Gastrocnemius medialis (tissue), 4 donors: ENCODE results near the gene PRR23E. TPM values are rescaled to one million over a fixed set of nuclear protein-coding genes. Genes with fewer than 3 reads are reported as not detected.

Experiments
- ATAC-seq, 2 donors: fragments of 150-250 bp; one replicate each; pipeline ENCODE4 v1.9.1; 2016
- DNase-seq, 2 donors: peaks; one replicate each; pipeline ENCODE4 v3.0.0-alpha.2; 2019
- H3K27ac ChIP-seq, 4 donors: fragments of 200-600 bp; sonication (generic); 1 replicate in 1 of 4; 2 replicates in 3 of 4; pipeline ENCODE4 v1.5.1; 2016 to 2018; ENCODE audit warnings: mild to moderate bottlenecking in 2 of 4, moderate library complexity in 1 of 4
- H3K27me3 ChIP-seq, 3 donors: fragments of 200-600 bp; sonication (generic) in 2 of 3; 1 replicate in 1 of 3; 2 replicates in 2 of 3; pipeline versions ENCODE4 v1.5.1 to v1.6.0; 2016 to 2019; ENCODE audit warnings: mild to moderate bottlenecking in 1 of 3, moderate library complexity in 1 of 3
- H3K36me3 ChIP-seq, 2 donors: fragments of 200-600 bp; sonication (generic) in 1 of 2; one replicate each; pipeline ENCODE4 v1.5.1; 2017 to 2018
- H3K4me1 ChIP-seq, 2 donors: fragments of 200-600 bp; sonication (generic) in 1 of 2; one replicate each; pipeline ENCODE4 v1.5.1; 2016 to 2017; ENCODE audit warnings: mild to moderate bottlenecking in 2 of 2
- H3K4me3 ChIP-seq, 4 donors: fragments of 200-600 bp; sonication (generic) in 3 of 4; 1 replicate in 1 of 4; 2 replicates in 3 of 4; pipeline ENCODE4 v1.5.1; 2016 to 2019; ENCODE audit warnings: mild to moderate bottlenecking in 2 of 4
- H3K9me3 ChIP-seq, 3 donors: fragments of 200-600 bp; sonication (generic) in 2 of 3; 1 replicate in 1 of 3; 2 replicates in 2 of 3; pipeline ENCODE4 v1.5.1; 2016 to 2019
- CTCF ChIP-seq, 5 experiments: fragments of 450-650 bp in 3 of 5; fragments of 200-600 bp in 2 of 5; sonication (generic) in 2 of 5; IDR thresholded peaks in 4 of 5; conservative IDR thresholded peaks in 1 of 5; 1 replicate in 4 of 5; 2 replicates in 1 of 5; pipeline ENCODE4 v1.5.1; 2016 to 2019; ENCODE audit warnings: antibody characterized with exemption in 5 of 5, mild to moderate bottlenecking in 3 of 5, moderate library complexity in 3 of 5
- POLR2A ChIP-seq, 2 donors: fragments of 450-650 bp; IDR thresholded peaks; one replicate each; pipeline ENCODE4 v1.6.1; 2017; ENCODE audit warnings: antibody characterized with exemption in 2 of 2, mild to moderate bottlenecking in 2 of 2, moderate library complexity in 2 of 2
- in situ Hi-C, 4 donors: fragments of 200-750 bp; cut with MboI; loops; one replicate each; pipeline versions ENCODE4 v1.15.0 to v1.8.0; 2017; ENCODE audit warnings: low sequenced_read_pairs in 4 of 4
- intact Hi-C: fragments of 100-400 bp; cut with DNase I; formaldehyde crosslinking; loops from one replicate; pipeline ENCODE4 v1.15.1; 2023; ENCODE audit warnings: low total_unique reads
- total RNA-seq, 4 donors: library from RNA; depleted of rRNA; stranded (reverse); fragments of >200 nt; gene quantifications; one replicate each; pipeline versions ENCODE4 v1.1.0 to v1.2.3, GENCODE V29; 2016

The PRR23E gene
- total RNA-seq, 4 donors from 2014 or later, result not detected

- DNase-seq (no peak), ATAC-seq (no peak)
- TF ChIP-seq CTCF (IDR thresholded peaks at IDR 0.05 in 4 of 5, conservative IDR thresholded peaks at IDR 0.05 in 1 of 5), result no peak
- TF ChIP-seq POLR2A (IDR thresholded peaks at IDR 0.05), result no peak
- no peak overlapping the region for H3K4me3 ChIP-seq
- in situ Hi-C loops (no loop called here), intact Hi-C loops (no loop called here)
- no peaks in the 10 kb centered on the region for H3K9me3 ChIP-seq
- no peaks in the 10 kb centered on the region for H3K36me3 ChIP-seq
- no peak overlapping the region for H3K27ac ChIP-seq
- H3K4me1 ChIP-seq, result no peaks in the 10 kb centered on the region
- peaks cover 0 to 8% (median 0%) of the 10 kb centered on the region in 3 donors for H3K27me3 ChIP-seq
These were observed 40.8 kb upstream of the PRR23E start for GRCh38 chr3:127151992-127152650.

GRCh38 chr3:127152684-127153505 lies 40.0 kb upstream of the PRR23E start:
- TF ChIP-seq CTCF (IDR thresholded peaks at IDR 0.05 in 4 of 5, conservative IDR thresholded peaks at IDR 0.05 in 1 of 5) (no peak), POLR2A (IDR thresholded peaks at IDR 0.05) (no peak)

GRCh38 chr3:127153506-127153815 lies 39.5 kb upstream of the PRR23E start:
- no peaks in the 10 kb centered on the region for H3K9me3 ChIP-seq
- H3K4me1 ChIP-seq, result no peaks in the 10 kb centered on the region
- no peak for DNase-seq
- intact Hi-C loops, result no loop called here
- in situ Hi-C loops, result no loop called here
- no peak overlapping the region for H3K4me3 ChIP-seq
- H3K27me3 ChIP-seq, result peaks cover 0 to 14% (median 0%) of the 10 kb centered on the region in 3 donors
- no peak for ATAC-seq
- no peak for TF ChIP-seq CTCF (IDR thresholded peaks at IDR 0.05 in 4 of 5, conservative IDR thresholded peaks at IDR 0.05 in 1 of 5)
- TF ChIP-seq POLR2A (IDR thresholded peaks at IDR 0.05), result no peak
- no peaks in the 10 kb centered on the region for H3K36me3 ChIP-seq
- H3K27ac ChIP-seq, result no peak overlapping the region

More at GRCh38 chr3:127152684-127153505, 40.0 kb upstream of the PRR23E start:
- in situ Hi-C loops, result no loop called here
- Histone ChIP-seq H3K4me1 (no peaks in the 10 kb centered on the region), H3K9me3 (no peaks in the 10 kb centered on the region), H3K36me3 (no peaks in the 10 kb centered on the region), H3K4me3 (no peak overlapping the region), H3K27me3 (peaks cover 0 to 14% (median 0%) of the 10 kb centered on the region in 3 donors), H3K27ac (no peak overlapping the region)
- ATAC-seq (no peak), DNase-seq (no peak)
- intact Hi-C loops, result no loop called here

GRCh38 chr3:127156338-127157050 lies 36.4 kb upstream of the PRR23E start:
- DNase-seq (no peak), ATAC-seq (no peak)
- TF ChIP-seq POLR2A (IDR thresholded peaks at IDR 0.05) (no peak), CTCF (IDR thresholded peaks at IDR 0.05 in 4 of 5, conservative IDR thresholded peaks at IDR 0.05 in 1 of 5) (no peak)
- H3K4me3 ChIP-seq, result no peak overlapping the region
- peaks cover 0 to 14% (median 0%) of the 10 kb centered on the region in 3 donors for H3K27me3 ChIP-seq
- no peaks in the 10 kb centered on the region for H3K9me3 ChIP-seq
- in situ Hi-C loops (no loop called here), intact Hi-C loops (no loop called here)
- no peak overlapping the region for H3K27ac ChIP-seq
- H3K36me3 ChIP-seq, result no peaks in the 10 kb centered on the region
- H3K4me1 ChIP-seq, result no peaks in the 10 kb centered on the region
